Stimulated activated CD4-positive, alpha-beta T cell treated with anti-CD3 and anti-CD28 coated beads, TNF-alpha, amount 100 ng/mL, for 48 hours (primary cell): Measurements from ENCODE around the gene FAM184B.

ENCODE experiments used
- DNase-seq, 3 donors: peaks; one replicate each; pipeline ENCODE4 v3.0.0-alpha.2; 2020; ENCODE audit warnings: low read depth in 3 of 3

Gene FAM184B

GRCh38 chr4:17583941-17584340 lies 197.5 kb downstream of the FAM184B start:
- DNase-seq = no peak

GRCh38 chr4:17583276-17583675 lies 198.1 kb downstream of the FAM184B start:
- no peak for DNase-seq

- DNase-seq = no peak
Measured at GRCh38 chr4:17580969-17581368, 200.5 kb downstream of the FAM184B start.
